Ovary (tissue), 3 donors: ENCODE measurements around the gene KIAA1217.

Experiments used
- CTCF ChIP-seq, 3 donors: fragments of 450-650 bp in 2 of 3; fragments of 200-600 bp in 1 of 3; IDR thresholded peaks; one replicate each; pipeline versions ENCODE4 v1.5.1 to v1.8.0; 2016 to 2022; ENCODE audit warnings: antibody characterized with exemption in 3 of 3, mild to moderate bottlenecking in 1 of 3
- EP300 ChIP-seq: sonication (generic); formaldehyde crosslinking; IDR thresholded peaks from one replicate; pipeline ENCODE4 v1.6.1; 2017; ENCODE audit warnings: antibody characterized with exemption
- POLR2A ChIP-seq: fragments of 450-650 bp; IDR thresholded peaks from one replicate; pipeline ENCODE4 v1.6.1; 2017; ENCODE audit warnings: antibody characterized with exemption, mild to moderate bottlenecking, moderate library complexity
- donor health status: DM: no; HTN: no; CAD: no.

DNA sequence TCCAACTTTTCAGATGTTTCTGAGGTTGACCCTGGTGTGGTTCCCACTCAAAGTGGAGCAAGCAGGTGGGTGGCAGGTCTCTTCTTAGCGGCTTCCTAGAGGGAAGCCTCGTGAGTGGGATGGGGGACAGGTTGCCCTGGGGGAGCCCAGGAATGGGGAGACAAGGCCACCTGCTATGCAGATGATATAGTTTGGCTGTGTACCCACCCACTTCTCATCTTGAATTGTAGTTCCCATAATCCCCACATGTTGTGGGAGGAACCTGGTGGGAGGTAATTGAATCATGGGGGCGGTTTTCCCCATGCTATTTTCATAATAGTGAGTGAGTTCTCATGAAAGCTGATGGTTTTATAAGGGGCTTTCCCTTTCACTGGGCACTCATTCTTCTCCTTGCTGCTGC lies 68.3 kb downstream of the KIAA1217 start:
- TF ChIP-seq POLR2A (no peak), CTCF (IDR thresholded peaks at IDR 0.05) (no peak), EP300 (no peak)
